ENCODE data around the gene SQOR. TPM values are rescaled to one million over a fixed set of nuclear protein-coding genes. Genes with fewer than 3 reads are reported as not detected.

Gene SQOR
- total and polyA plus RNA-seq, 2 experiments from 2014 or later: 0.23 TPM; not detected in 1

DNA sequence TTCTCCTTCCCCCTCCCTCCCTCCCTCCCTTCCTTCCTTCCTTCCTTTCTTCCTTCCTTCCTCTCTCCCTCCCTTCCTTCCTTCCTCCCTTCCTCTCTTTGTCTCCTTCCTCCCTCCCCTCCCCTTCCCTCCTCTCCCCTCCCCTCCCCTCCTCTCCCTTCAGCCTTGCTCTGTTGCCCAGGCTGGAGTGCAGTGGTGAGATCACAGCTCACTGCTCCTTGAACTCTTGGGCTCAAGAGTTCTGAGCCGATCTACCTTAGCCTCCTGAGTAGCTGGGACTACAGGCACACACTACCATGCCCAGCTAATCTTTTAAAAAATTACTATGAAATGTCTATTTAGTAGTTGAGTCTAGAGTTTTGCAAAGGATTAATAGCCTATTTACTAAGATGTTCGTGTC, 32.2 kb downstream of the SQOR start:
- Mint-ChIP-seq H3K27ac (no peak overlapping the region), H3K4me1 (no peaks in the 10 kb centered on the region), H3K36me3 (ENCODE audit: low read depth) (peaks cover 6% of the 10 kb centered on the region; the same call in 2 of the 3 replicates), H3K4me3 (no peak overlapping the region), H3K27me3 (ENCODE audit: insufficient read depth, low read depth, poor library complexity) (peaks cover 3% of the 10 kb centered on the region), H3K9me3 (peaks cover 77% of the 10 kb centered on the region)
- H3K79me2 ChIP-seq (replicated peaks; ENCODE audit: insufficient read depth): no peaks in the 10 kb centered on the region
- no peaks in the 10 kb centered on the region for H3F3A ChIP-seq (replicated peaks; ENCODE audit: low read depth)
- no peaks in the 10 kb centered on the region for H3K36me3 ChIP-seq (ENCODE audit: insufficient read depth)
- no peak overlapping the region for H2AFZ ChIP-seq
- DNase-seq (ENCODE audit: low spot score): no peak
- H3K4me3 ChIP-seq: no peak overlapping the region
- H3K27ac ChIP-seq (ENCODE audit: low read depth): no peak overlapping the region
- no peak for ATAC-seq
- no peak overlapping the region for H3K4me2 ChIP-seq
- no peaks in the 10 kb centered on the region for H3K9me2 ChIP-seq (ENCODE audit: insufficient read depth)
- TF ChIP-seq, protein P1, sequence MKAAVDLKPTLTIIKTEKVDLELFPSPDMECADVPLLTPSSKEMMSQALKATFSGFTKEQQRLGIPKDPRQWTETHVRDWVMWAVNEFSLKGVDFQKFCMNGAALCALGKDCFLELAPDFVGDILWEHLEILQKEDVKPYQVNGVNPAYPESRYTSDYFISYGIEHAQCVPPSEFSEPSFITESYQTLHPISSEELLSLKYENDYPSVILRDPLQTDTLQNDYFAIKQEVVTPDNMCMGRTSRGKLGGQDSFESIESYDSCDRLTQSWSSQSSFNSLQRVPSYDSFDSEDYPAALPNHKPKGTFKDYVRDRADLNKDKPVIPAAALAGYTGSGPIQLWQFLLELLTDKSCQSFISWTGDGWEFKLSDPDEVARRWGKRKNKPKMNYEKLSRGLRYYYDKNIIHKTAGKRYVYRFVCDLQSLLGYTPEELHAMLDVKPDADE (IDR thresholded peaks at IDR 0.05): no peak
- TF ChIP-seq REST (IDR thresholded peaks at IDR 0.05; ENCODE audit: unreplicated experiment) (no peak), NANOG (IDR thresholded peaks at IDR 0.05; ENCODE audit: borderline replicate concordance) (no peak), STAT1 (IDR thresholded peaks at IDR 0.05; ENCODE audit: unreplicated experiment) (no peak), EZH2 (IDR thresholded peaks at IDR 0.05; ENCODE audit: low read depth, unreplicated experiment) (no peak), ZNF331 (CRISPR knock-in tag; IDR thresholded peaks at IDR 0.05; ENCODE audit: low read depth) (no peak), EZH2phosphoT487 (IDR thresholded peaks at IDR 0.05; ENCODE audit: unreplicated experiment) (no peak), CTCF (conservative IDR thresholded peaks at IDR 0.05; ENCODE audit: low read depth in 2 of 2) (no peak), JUNB (IDR thresholded peaks at IDR 0.05; ENCODE audit: unreplicated experiment) (no peak), CREB1 (CRISPR knock-in tag; IDR thresholded peaks at IDR 0.05; ENCODE audit: low read depth) (no peak), POLR2AphosphoS5 (IDR thresholded peaks at IDR 0.05; ENCODE audit: low read depth) (no peak), ZNF114 (CRISPR knock-in tag; IDR thresholded peaks at IDR 0.05) (no peak)
- TF ChIP-seq, protein P2, sequence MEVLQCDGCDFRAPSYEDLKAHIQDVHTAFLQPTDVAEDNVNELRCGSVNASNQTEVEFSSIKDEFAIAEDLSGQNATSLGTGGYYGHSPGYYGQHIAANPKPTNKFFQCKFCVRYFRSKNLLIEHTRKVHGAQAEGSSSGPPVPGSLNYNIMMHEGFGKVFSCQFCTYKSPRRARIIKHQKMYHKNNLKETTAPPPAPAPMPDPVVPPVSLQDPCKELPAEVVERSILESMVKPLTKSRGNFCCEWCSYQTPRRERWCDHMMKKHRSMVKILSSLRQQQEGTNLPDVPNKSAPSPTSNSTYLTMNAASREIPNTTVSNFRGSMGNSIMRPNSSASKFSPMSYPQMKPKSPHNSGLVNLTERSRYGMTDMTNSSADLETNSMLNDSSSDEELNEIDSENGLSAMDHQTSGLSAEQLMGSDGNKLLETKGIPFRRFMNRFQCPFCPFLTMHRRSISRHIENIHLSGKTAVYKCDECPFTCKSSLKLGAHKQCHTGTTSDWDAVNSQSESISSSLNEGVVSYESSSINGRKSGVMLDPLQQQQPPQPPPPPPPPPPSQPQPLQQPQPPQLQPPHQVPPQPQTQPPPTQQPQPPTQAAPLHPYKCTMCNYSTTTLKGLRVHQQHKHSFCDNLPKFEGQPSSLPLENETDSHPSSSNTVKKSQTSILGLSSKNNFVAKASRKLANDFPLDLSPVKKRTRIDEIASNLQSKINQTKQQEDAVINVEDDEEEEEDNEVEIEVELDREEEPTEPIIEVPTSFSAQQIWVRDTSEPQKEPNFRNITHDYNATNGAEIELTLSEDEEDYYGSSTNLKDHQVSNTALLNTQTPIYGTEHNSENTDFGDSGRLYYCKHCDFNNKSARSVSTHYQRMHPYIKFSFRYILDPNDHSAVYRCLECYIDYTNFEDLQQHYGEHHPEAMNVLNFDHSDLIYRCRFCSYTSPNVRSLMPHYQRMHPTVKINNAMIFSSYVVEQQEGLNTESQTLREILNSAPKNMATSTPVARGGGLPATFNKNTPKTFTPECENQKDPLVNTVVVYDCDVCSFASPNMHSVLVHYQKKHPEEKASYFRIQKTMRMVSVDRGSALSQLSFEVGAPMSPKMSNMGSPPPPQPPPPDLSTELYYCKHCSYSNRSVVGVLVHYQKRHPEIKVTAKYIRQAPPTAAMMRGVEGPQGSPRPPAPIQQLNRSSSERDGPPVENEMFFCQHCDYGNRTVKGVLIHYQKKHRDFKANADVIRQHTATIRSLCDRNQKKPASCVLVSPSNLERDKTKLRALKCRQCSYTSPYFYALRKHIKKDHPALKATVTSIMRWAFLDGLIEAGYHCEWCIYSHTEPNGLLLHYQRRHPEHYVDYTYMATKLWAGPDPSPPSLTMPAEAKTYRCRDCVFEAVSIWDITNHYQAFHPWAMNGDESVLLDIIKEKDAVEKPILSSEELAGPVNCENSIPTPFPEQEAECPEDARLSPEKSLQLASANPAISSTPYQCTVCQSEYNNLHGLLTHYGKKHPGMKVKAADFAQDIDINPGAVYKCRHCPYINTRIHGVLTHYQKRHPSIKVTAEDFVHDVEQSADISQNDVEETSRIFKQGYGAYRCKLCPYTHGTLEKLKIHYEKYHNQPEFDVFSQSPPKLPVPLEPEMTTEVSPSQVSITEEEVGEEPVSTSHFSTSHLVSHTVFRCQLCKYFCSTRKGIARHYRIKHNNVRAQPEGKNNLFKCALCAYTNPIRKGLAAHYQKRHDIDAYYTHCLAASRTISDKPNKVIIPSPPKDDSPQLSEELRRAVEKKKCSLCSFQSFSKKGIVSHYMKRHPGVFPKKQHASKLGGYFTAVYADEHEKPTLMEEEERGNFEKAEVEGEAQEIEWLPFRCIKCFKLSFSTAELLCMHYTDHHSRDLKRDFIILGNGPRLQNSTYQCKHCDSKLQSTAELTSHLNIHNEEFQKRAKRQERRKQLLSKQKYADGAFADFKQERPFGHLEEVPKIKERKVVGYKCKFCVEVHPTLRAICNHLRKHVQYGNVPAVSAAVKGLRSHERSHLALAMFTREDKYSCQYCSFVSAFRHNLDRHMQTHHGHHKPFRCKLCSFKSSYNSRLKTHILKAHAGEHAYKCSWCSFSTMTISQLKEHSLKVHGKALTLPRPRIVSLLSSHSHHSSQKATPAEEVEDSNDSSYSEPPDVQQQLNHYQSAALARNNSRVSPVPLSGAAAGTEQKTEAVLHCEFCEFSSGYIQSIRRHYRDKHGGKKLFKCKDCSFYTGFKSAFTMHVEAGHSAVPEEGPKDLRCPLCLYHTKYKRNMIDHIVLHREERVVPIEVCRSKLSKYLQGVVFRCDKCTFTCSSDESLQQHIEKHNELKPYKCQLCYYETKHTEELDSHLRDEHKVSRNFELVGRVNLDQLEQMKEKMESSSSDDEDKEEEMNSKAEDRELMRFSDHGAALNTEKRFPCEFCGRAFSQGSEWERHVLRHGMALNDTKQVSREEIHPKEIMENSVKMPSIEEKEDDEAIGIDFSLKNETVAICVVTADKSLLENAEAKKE (CRISPR knock-in tag; IDR thresholded peaks at IDR 0.05): no peak
- no peaks in the 10 kb centered on the region for H3K4me1 ChIP-seq (ENCODE audit: insufficient read depth)
- no peaks in the 10 kb centered on the region for H4K20me1 ChIP-seq (replicated peaks; ENCODE audit: insufficient read depth)
- H3K27me3 ChIP-seq (ENCODE audit: insufficient read depth): no peaks in the 10 kb centered on the region

Data from GM23338 (cell line).